Karpas-422 (cell line): ENCODE data around the gene NUDCD3. TPM values are rescaled to one million over a fixed set of nuclear protein-coding genes. Genes with fewer than 3 reads are reported as not detected.

Source experiments
- DNase-seq: peaks from one replicate; pipeline ENCODE4 v3.0.0-alpha.2; 2015
- H2AFZ ChIP-seq: fragments of 200-600 bp; sonication (generic); 2 replicates; pipeline ENCODE4 v1.6.1; 2014; ENCODE audit warnings: antibody characterized with exemption, low read length, mixed read lengths
- H3K27ac ChIP-seq: fragments of 200-600 bp; sonication (generic); 2 replicates; pipeline ENCODE4 v1.5.1; 2014; ENCODE audit warnings: mild to moderate bottlenecking, low read length, moderate library complexity
- H3K27me3 ChIP-seq: fragments of 200-600 bp; sonication (generic); 2 replicates; pipeline ENCODE4 v1.6.1; 2014; ENCODE audit warnings: low read length, mixed read lengths
- H3K36me3 ChIP-seq: fragments of 200-600 bp; sonication (generic); 2 replicates; pipeline ENCODE4 v1.6.1; 2014; ENCODE audit warnings: low read length, mixed read lengths; ENCODE audit not compliant: insufficient read depth
- H3K4me1 ChIP-seq: fragments of 200-600 bp; sonication (generic); 2 replicates; pipeline ENCODE4 v1.6.1; 2014; ENCODE audit warnings: mild to moderate bottlenecking, low read length, mixed read lengths
- H3K4me2 ChIP-seq: fragments of 200-600 bp; sonication (generic); 2 replicates; pipeline ENCODE4 v1.6.1; 2014; ENCODE audit warnings: low read length, low read depth, mild to moderate bottlenecking; ENCODE audit not compliant: poor library complexity, severe bottlenecking
- H3K4me3 ChIP-seq: fragments of 200-600 bp; sonication (generic); 2 replicates; pipeline ENCODE4 v1.5.1; 2014; ENCODE audit warnings: mild to moderate bottlenecking, antibody characterized with exemption, low read length, mixed read lengths
- H3K79me2 ChIP-seq: fragments of 200-600 bp; sonication (generic); 2 replicates; pipeline ENCODE4 v1.6.1; 2014; ENCODE audit warnings: mild to moderate bottlenecking, low read length, mixed read lengths
- H3K9ac ChIP-seq: fragments of 200-600 bp; sonication (generic); 2 replicates; pipeline ENCODE4 v1.6.0; 2014; ENCODE audit warnings: low read length
- H3K9me2 ChIP-seq: fragments of 200-600 bp; sonication (generic), shearing (Covaris generic); replicated peaks from 2 replicates; pipeline ENCODE4 v1.6.0; 2014; ENCODE audit warnings: mild to moderate bottlenecking, low read length, moderate library complexity; ENCODE audit not compliant: insufficient read depth
- H3K9me3 ChIP-seq: fragments of 300-700, 200-600 bp; sonication (generic); 2 replicates; pipeline ENCODE4 v1.6.1; 2014; ENCODE audit warnings: low read length, mixed read lengths
- H4K20me1 ChIP-seq: fragments of 200-600 bp; sonication (generic); 2 replicates; pipeline ENCODE4 v1.6.1; 2014; ENCODE audit warnings: mild to moderate bottlenecking, antibody characterized with exemption, low read length, low read depth; ENCODE audit not compliant: insufficient read depth
- total RNA-seq: library from RNA; depleted of rRNA; stranded (reverse); fragments of >200 nt; shearing (Covaris generic); gene quantifications from 2 replicates; pipeline ENCODE4 v1.2.3, GENCODE V29; 2014; ENCODE audit warnings: low replicate concordance

Gene NUDCD3
- total RNA-seq, 1 experiment from 2014 or later = 56.1 TPM

DNA sequence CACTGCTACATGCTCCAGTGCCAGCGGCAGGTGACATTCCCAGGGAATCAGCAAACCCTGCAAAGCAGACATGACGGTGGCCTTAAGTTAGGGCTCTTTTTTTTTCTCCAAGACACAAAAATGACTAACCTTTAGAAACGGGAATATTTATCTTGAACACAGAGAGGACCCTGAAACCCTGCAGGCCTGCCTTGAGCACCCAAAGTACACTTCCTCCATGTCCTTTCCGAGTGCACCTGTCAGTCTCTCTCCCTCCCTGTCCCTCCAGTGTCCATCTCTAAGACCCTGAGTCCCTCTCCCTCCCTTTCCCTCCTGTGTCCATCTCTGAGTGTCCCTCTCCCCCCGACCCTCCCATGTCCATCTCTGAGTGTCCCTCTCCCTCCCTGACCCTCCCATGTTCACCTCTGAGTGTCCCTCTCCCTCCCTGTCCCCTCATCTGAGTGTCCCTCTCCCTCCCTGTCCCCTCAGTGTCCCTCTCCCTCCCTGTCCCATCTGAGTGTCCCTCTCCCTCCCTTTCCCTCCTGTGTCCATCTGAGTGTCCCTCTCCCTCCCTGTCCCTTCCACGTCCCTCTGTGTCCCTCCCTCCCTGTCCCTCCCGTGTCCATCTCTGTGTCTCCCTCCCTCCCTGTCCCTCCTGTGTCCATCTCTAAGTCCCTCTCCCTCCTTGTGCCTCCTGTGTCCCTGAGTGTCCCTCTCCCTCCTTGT lies 113.9 kb downstream of the NUDCD3 start:
- Histone ChIP-seq H3K27me3 (no peaks in the 10 kb centered on the region), H3K9ac (no peak overlapping the region), H3K9me3 (no peaks in the 10 kb centered on the region), H3K9me2 (no peaks in the 10 kb centered on the region), H3K79me2 (no peaks in the 10 kb centered on the region), H3K36me3 (no peaks in the 10 kb centered on the region), H3K4me1 (peaks cover 12% of the 10 kb centered on the region), H2AFZ (no peak overlapping the region), H4K20me1 (no peaks in the 10 kb centered on the region), H3K4me3 (no peak overlapping the region), H3K4me2 (no peak overlapping the region), H3K27ac (no peak overlapping the region)
- DNase-seq = no peak

- H3K79me2 ChIP-seq = no peaks in the 10 kb centered on the region
- H3K4me3 ChIP-seq = no peak overlapping the region
- H3K27me3 ChIP-seq = no peaks in the 10 kb centered on the region
Measured at GRCh38 chr7:44375926-44376342, 114.5 kb downstream of the NUDCD3 start.

GRCh38 chr7:44375236-44375699 lies 115.2 kb downstream of the NUDCD3 start:
- no peak for DNase-seq
- no peak overlapping the region for H3K27ac ChIP-seq

More at GRCh38 chr7:44375926-44376342, 114.5 kb downstream of the NUDCD3 start:
- Histone ChIP-seq H2AFZ (no peak overlapping the region), H3K9me2 (no peaks in the 10 kb centered on the region), H3K4me2 (no peak overlapping the region), H3K36me3 (no peaks in the 10 kb centered on the region), H3K9me3 (no peaks in the 10 kb centered on the region), H3K27ac (no peak overlapping the region), H4K20me1 (no peaks in the 10 kb centered on the region), H3K9ac (no peak overlapping the region), H3K4me1 (peaks cover 12% of the 10 kb centered on the region)
- DNase-seq = no peak

GRCh38 chr7:44374007-44374763 lies 116.3 kb downstream of the NUDCD3 start:
- no peaks in the 10 kb centered on the region for H4K20me1 ChIP-seq
- no peak overlapping the region for H3K9ac ChIP-seq
- H3K27ac ChIP-seq = no peak overlapping the region
- no peak overlapping the region for H3K4me3 ChIP-seq
- no peak for DNase-seq
- H3K9me2 ChIP-seq = no peaks in the 10 kb centered on the region
- H3K79me2 ChIP-seq = no peaks in the 10 kb centered on the region
- H3K4me1 ChIP-seq = peaks cover 12% of the 10 kb centered on the region
- no peaks in the 10 kb centered on the region for H3K27me3 ChIP-seq
- no peak overlapping the region for H3K4me2 ChIP-seq
- no peaks in the 10 kb centered on the region for H3K9me3 ChIP-seq
- no peaks in the 10 kb centered on the region for H3K36me3 ChIP-seq
- H2AFZ ChIP-seq = no peak overlapping the region

More at GRCh38 chr7:44375236-44375699, 115.2 kb downstream of the NUDCD3 start:
- Histone ChIP-seq H4K20me1 (no peaks in the 10 kb centered on the region), H3K9me2 (no peaks in the 10 kb centered on the region), H3K4me2 (no peak overlapping the region), H3K4me1 (peaks cover 12% of the 10 kb centered on the region), H3K36me3 (no peaks in the 10 kb centered on the region), H3K79me2 (no peaks in the 10 kb centered on the region), H3K9ac (no peak overlapping the region), H3K9me3 (no peaks in the 10 kb centered on the region), H2AFZ (no peak overlapping the region), H3K27me3 (no peaks in the 10 kb centered on the region), H3K4me3 (no peak overlapping the region)

GRCh38 chr7:44373418-44373740 lies 117.1 kb downstream of the NUDCD3 start:
- no peak overlapping the region for H3K9ac ChIP-seq
- no peak overlapping the region for H3K4me3 ChIP-seq
- no peaks in the 10 kb centered on the region for H3K9me2 ChIP-seq
- no peaks in the 10 kb centered on the region for H3K36me3 ChIP-seq
- H2AFZ ChIP-seq = no peak overlapping the region
- H3K4me1 ChIP-seq = peaks cover 9% of the 10 kb centered on the region
- DNase-seq = no peak
- H4K20me1 ChIP-seq = no peaks in the 10 kb centered on the region
- no peak overlapping the region for H3K27ac ChIP-seq
- H3K4me2 ChIP-seq = no peak overlapping the region
- no peaks in the 10 kb centered on the region for H3K79me2 ChIP-seq
- no peaks in the 10 kb centered on the region for H3K27me3 ChIP-seq
- H3K9me3 ChIP-seq = no peaks in the 10 kb centered on the region

- H2AFZ ChIP-seq = no peak overlapping the region
- no peak overlapping the region for H3K9ac ChIP-seq
- no peaks in the 10 kb centered on the region for H3K9me3 ChIP-seq
- no peak for DNase-seq
- H3K27ac ChIP-seq = no peak overlapping the region
- no peaks in the 10 kb centered on the region for H3K79me2 ChIP-seq
- H3K36me3 ChIP-seq = no peaks in the 10 kb centered on the region
- no peaks in the 10 kb centered on the region for H4K20me1 ChIP-seq
- peak overlapping the region; percentile 3 for H3K4me2 ChIP-seq
- no peak overlapping the region for H3K4me3 ChIP-seq
- H3K27me3 ChIP-seq = no peaks in the 10 kb centered on the region
- H3K4me1 ChIP-seq = peaks cover 3% of the 10 kb centered on the region
- no peaks in the 10 kb centered on the region for H3K9me2 ChIP-seq
Measured at GRCh38 chr7:44372560-44373417, 117.7 kb downstream of the NUDCD3 start.

DNA sequence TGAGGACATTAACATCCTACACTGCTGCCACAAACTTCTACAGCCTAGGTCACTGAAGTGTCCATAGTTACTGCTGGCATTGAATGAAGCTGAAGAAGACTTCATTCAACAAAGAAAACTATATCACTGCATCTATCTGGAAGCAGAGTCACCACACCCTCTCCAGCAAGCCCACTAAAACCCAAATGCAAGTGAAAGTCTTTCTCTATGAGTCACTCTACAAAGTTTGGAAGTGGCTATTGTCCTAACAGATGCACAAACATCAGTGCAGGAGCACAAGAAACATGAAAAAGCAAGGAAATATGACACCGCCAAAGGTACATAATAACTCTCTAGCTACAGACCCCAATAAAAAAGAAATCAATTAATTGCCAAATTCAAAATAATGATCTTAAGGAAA lies 121.6 kb downstream of the NUDCD3 start:
- no peaks in the 10 kb centered on the region for H3K36me3 ChIP-seq
- H3K4me1 ChIP-seq = no peaks in the 10 kb centered on the region
- H3K9me2 ChIP-seq = no peaks in the 10 kb centered on the region
- H3K27me3 ChIP-seq = no peaks in the 10 kb centered on the region
- H3K4me3 ChIP-seq = no peak overlapping the region
- DNase-seq = no peak
- no peak overlapping the region for H2AFZ ChIP-seq
- H3K27ac ChIP-seq = no peak overlapping the region
- no peaks in the 10 kb centered on the region for H3K79me2 ChIP-seq
- H4K20me1 ChIP-seq = no peaks in the 10 kb centered on the region
- H3K4me2 ChIP-seq = no peak overlapping the region
- no peaks in the 10 kb centered on the region for H3K9me3 ChIP-seq
- H3K9ac ChIP-seq = no peak overlapping the region

- no peaks in the 10 kb centered on the region for H3K27me3 ChIP-seq
- H3K9ac ChIP-seq = no peak overlapping the region
- no peak overlapping the region for H3K4me2 ChIP-seq
- no peak overlapping the region for H2AFZ ChIP-seq
- H3K79me2 ChIP-seq = no peaks in the 10 kb centered on the region
- no peaks in the 10 kb centered on the region for H3K36me3 ChIP-seq
- DNase-seq = no peak
- no peak overlapping the region for H3K27ac ChIP-seq
- no peaks in the 10 kb centered on the region for H4K20me1 ChIP-seq
- no peaks in the 10 kb centered on the region for H3K4me1 ChIP-seq
- H3K9me2 ChIP-seq = no peaks in the 10 kb centered on the region
- H3K9me3 ChIP-seq = no peaks in the 10 kb centered on the region
- no peak overlapping the region for H3K4me3 ChIP-seq
Measured at GRCh38 chr7:44368455-44368854, 122.0 kb downstream of the NUDCD3 start.
